ENCODE results near the gene NFE2L1. TPM values are rescaled to one million over a fixed set of nuclear protein-coding genes. Genes with fewer than 3 reads are reported as not detected.

The NFE2L1 gene
- total and polyA plus RNA-seq, 2 of the 8 experiments (the other 6 are each of a cell fraction or from before 2014, with no cell fraction given): 140 to 143 TPM

DNA sequence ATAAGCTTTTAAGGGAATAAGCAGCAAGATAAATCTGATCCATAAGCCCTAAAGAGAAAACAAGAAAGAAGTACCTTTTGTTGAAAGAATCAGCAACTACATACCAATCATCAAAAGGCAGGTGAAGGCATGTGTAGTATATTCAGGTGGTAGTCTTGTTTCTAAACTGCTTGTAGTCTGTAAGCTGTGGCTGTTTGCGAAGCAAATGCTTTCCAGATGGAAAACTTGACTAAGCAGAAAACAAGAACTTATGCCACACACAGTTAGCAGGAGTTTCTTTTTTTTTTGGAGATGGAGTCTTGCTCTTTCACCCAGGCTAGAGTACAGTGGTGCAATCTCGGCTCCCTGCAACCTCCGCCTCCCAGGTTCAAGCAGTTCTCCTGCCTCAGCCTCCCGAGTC lies 47.5 kb downstream of the NFE2L1 start:
- ChIA-PET POLR2A (ENCODE audit: partially characterized antibody) (interaction anchor here (0.6 to 10.9 kb wide), 8 partner anchors 10 to 1959 kb away, joined by 3 to 112 read pairs (median 4); partner anchors contain the start of gene NFE2L1), CTCF (ENCODE audit: partially characterized antibody) (interaction anchor here (0.6 to 7.7 kb wide), 8 partner anchors 12 to 125 kb away, joined by 3 to 58 read pairs (median 6); partner anchors contain the start of gene SNX11)
- no peak for DNase-seq (ENCODE audit: low read depth in 1 of 2, low spot score in 2 of 2)
- Histone ChIP-seq H3K4me1 (replicated peaks in 1 of 4; ENCODE audit: control insufficient read depth in 3 of 4, insufficient read depth in 4 of 4, low read length in 3 of 4) (peaks cover 0 to 3% (median 0%) of the 10 kb centered on the region in 4 experiments; a peak in 1 of 7 replicates), H2BK12ac (ENCODE audit: low read depth, low read length) (no peak overlapping the region), H2AFZ (ENCODE audit: low read length) (no peak overlapping the region), H2BK15ac (ENCODE audit: low read length) (no peak overlapping the region), H3K79me2 (ENCODE audit: control insufficient read depth in 1 of 2, insufficient read depth in 2 of 2, low read length in 2 of 2) (peaks cover 18 to 96% of the 10 kb centered on the region in 2 experiments), H2AK5ac (ENCODE audit: low read depth, low read length) (no peak overlapping the region), H3K79me1 (ENCODE audit: low read depth, low read length) (peaks cover 6% of the 10 kb centered on the region), H2BK20ac (ENCODE audit: low read length) (no peak overlapping the region), H3K14ac (ENCODE audit: insufficient read length) (no peak overlapping the region), H3K27me3 (replicated peaks in 1 of 4; ENCODE audit: control insufficient read depth in 3 of 4, extremely low read depth in 1 of 4, insufficient read depth in 3 of 4, low read length in 3 of 4) (no peaks in the 10 kb centered on the region), H4K20me1 (replicated peaks in 1 of 2; ENCODE audit: control insufficient read depth in 1 of 2, insufficient read depth in 2 of 2, low read length in 2 of 2) (peaks cover 7 to 17% of the 10 kb centered on the region in 2 experiments), H3K4ac (replicated peaks; ENCODE audit: insufficient read length, low read depth, low read length) (no peak overlapping the region), H3K18ac (ENCODE audit: extremely low read depth, low read length) (no peak overlapping the region), H3K27ac (ENCODE audit: low read depth, low read length) (no peak overlapping the region), H4K5ac (ENCODE audit: insufficient read length, low read depth, low read length) (no peak overlapping the region), H3K56ac (replicated peaks; ENCODE audit: insufficient read length, low read depth, low read length) (no peak overlapping the region), H2BK120ac (replicated peaks; ENCODE audit: low read depth, low read length) (no peak overlapping the region), H2BK5ac (ENCODE audit: low read depth, low read length) (no peak overlapping the region), H3K4me2 (ENCODE audit: insufficient read depth in 1 of 2, low read depth in 2 of 2, low read length in 2 of 2) (no peak overlapping the region), H3K23ac (ENCODE audit: insufficient read length) (no peak overlapping the region), H4K91ac (replicated peaks; ENCODE audit: insufficient read length, low read length) (no peak overlapping the region), H3K9ac (replicated peaks in 1 of 4; ENCODE audit: extremely low read depth in 1 of 4, low read depth in 3 of 4, low read length in 3 of 4) (no peak overlapping the region), H3K36me3 (ENCODE audit: control insufficient read depth in 2 of 4, insufficient read depth in 4 of 4, low read length in 3 of 4) (peaks cover 0 to 15% (median 2%) of the 10 kb centered on the region in 4 experiments; a peak in 3 of 8 replicates), H4K8ac (ENCODE audit: extremely low read depth, insufficient read depth, low read length) (no peak overlapping the region), H3K9me3 (ENCODE audit: insufficient read depth in 2 of 2, low read depth in 1 of 2, low read length in 1 of 2) (no peaks in the 10 kb centered on the region), H3K4me3 (ENCODE audit: extremely low read depth in 1 of 4, insufficient read depth in 2 of 4, low read depth in 3 of 4, low read length in 4 of 4) (no peak overlapping the region), H3K23me2 (ENCODE audit: low read depth, low read length) (peaks cover 4% of the 10 kb centered on the region; the same call in 1 of the 2 replicates)
- 86% methylated on average over 4 of the region's 4 CpGs; no CpG with 5 or more reads in 1 of the 2 experiments for WGBS, 2 experiments (ENCODE audit: extremely low coverage in 1 of 2, insufficient coverage in 1 of 2, insufficient read length in 1 of 2, insufficient replicate concordance in 2 of 2, low coverage in 1 of 2, low lambda C conversion rate in 2 of 2, missing lambda C conversion rate in 1 of 2)
- TF ChIP-seq YY1 (IDR thresholded peaks at IDR 0.05; ENCODE audit: low read depth, low read length): no peak
- TF ChIP-seq, protein P1, sequence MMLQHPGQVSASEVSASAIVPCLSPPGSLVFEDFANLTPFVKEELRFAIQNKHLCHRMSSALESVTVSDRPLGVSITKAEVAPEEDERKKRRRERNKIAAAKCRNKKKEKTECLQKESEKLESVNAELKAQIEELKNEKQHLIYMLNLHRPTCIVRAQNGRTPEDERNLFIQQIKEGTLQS (IDR thresholded peaks at IDR 0.05; ENCODE audit: insufficient read depth, low read depth, low read length): no peak
- no peak for FAIRE-seq

Measured in H1 (cell line).